Lower leg skin (tissue), 4 donors: ENCODE data around the gene SLK. TPM values are rescaled to one million over a fixed set of nuclear protein-coding genes. Genes with fewer than 3 reads are reported as not detected.

Source experiments
- DNase-seq, 2 donors: peaks; one replicate each; pipeline ENCODE4 v3.0.0-alpha.2; 2019; ENCODE audit warnings: low spot score in 2 of 2
- H3K4me3 ChIP-seq: fragments of 200-600 bp; sonication (generic); 2 replicates; pipeline ENCODE4 v1.5.1; 2017; ENCODE audit warnings: mild to moderate bottlenecking, low read depth; ENCODE audit not compliant: poor library complexity, severe bottlenecking
- CTCF ChIP-seq, 3 donors: fragments of 450-650 bp; IDR thresholded peaks; one replicate each; pipeline ENCODE4 v1.5.1; 2016; ENCODE audit warnings: antibody characterized with exemption in 3 of 3, mild to moderate bottlenecking in 3 of 3, moderate library complexity in 2 of 3
- POLR2A ChIP-seq, 2 donors: fragments of 450-650 bp; IDR thresholded peaks; one replicate each; pipeline ENCODE4 v1.6.1; 2016 to 2017; ENCODE audit warnings: antibody characterized with exemption in 2 of 2, mild to moderate bottlenecking in 1 of 2, moderate library complexity in 1 of 2
- WGBS, 2 donors: methylation state at CpG; one replicate each; pipeline ENCODE4 v1.1.5; 2018; 5-methylcytosine and 5-hydroxymethylcytosine counted together
- intact Hi-C: fragments of 100-400 bp; cut with DNase I; formaldehyde crosslinking; loops from one replicate; pipeline ENCODE4 v1.15.0; 2023; ENCODE audit warnings: low total_unique reads
- total RNA-seq, 4 donors: library from RNA; depleted of rRNA; stranded (reverse); fragments of >200 nt; gene quantifications; one replicate each; pipeline ENCODE4 v1.1.0, GENCODE V29; 2016

Gene SLK
- total RNA-seq, 4 donors from 2014 or later: 49.2 to 68.6 (median 51.7) TPM

GRCh38 chr10:103929381-103929921 lies 37.5 kb upstream of the SLK start:
- intact Hi-C loops: no loop called here
- no peak for DNase-seq
- H3K4me3 ChIP-seq: no peak overlapping the region
- 61% methylated on average over 7 of the region's 7 CpGs for WGBS, 2 donors
- TF ChIP-seq POLR2A (IDR thresholded peaks at IDR 0.05) (no peak), CTCF (IDR thresholded peaks at IDR 0.05) (no peak)

DNA sequence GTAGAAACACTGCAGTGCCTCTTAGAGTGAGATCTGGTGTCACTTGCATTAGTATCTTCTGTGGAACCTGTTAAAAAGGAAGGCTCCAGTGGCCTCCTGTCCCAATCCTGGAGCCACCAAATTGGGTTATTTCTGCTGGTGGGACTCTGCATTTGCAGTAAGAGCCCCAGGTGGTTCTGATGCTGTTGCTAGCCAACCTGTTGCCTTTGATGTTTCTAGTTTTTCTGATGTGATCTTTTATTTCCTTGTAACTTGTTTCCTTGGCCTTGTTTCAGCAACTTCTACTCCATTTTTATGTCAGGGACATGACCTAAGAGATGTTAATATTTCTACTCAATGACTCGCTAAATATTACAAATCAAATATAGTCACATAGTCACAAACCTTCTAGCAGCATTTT lies 36.5 kb upstream of the SLK start:
- no peak overlapping the region for H3K4me3 ChIP-seq
- 80 to 90% methylated on average over 1 of the region's 1 CpG for WGBS, 2 donors
- DNase-seq: no peak
- TF ChIP-seq POLR2A (IDR thresholded peaks at IDR 0.05): no peak
- TF ChIP-seq CTCF (IDR thresholded peaks at IDR 0.05): no peak
- intact Hi-C loops: no loop called here

GRCh38 chr10:103930881-103931280 lies 36.1 kb upstream of the SLK start:
- DNase-seq: no peak
- no peak overlapping the region for H3K4me3 ChIP-seq
- WGBS, 2 donors: 50 to 72% methylated on average over 6 of the region's 6 CpGs
- intact Hi-C loops: no loop called here
- TF ChIP-seq CTCF (IDR thresholded peaks at IDR 0.05) (no peak), POLR2A (IDR thresholded peaks at IDR 0.05) (no peak)

DNA sequence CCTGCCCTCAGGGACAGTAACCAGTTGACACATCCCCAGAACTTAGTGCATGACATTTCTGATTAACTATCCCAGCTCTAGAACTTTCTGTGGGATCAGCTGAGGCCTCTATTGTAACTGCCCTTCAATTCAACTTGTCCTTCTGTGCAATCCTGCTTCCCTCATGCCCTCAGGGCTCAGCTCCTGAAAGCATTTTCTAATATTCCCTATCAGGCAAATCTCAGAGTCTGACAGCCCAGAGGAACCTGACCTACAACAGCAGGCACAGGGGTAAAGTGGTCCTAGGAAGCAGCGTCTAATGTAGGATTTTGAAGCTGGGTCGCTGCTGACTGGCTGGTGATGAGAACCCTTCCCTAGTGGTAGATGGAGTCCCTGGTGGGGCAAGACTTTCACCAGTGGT lies 35.3 kb upstream of the SLK start:
- 90 to 100% methylated on average over 2 of the region's 2 CpGs for WGBS, 2 donors
- intact Hi-C loops: no loop called here
- TF ChIP-seq POLR2A (IDR thresholded peaks at IDR 0.05): no peak
- TF ChIP-seq CTCF (IDR thresholded peaks at IDR 0.05): no peak
- DNase-seq: no peak
- no peak overlapping the region for H3K4me3 ChIP-seq

DNA sequence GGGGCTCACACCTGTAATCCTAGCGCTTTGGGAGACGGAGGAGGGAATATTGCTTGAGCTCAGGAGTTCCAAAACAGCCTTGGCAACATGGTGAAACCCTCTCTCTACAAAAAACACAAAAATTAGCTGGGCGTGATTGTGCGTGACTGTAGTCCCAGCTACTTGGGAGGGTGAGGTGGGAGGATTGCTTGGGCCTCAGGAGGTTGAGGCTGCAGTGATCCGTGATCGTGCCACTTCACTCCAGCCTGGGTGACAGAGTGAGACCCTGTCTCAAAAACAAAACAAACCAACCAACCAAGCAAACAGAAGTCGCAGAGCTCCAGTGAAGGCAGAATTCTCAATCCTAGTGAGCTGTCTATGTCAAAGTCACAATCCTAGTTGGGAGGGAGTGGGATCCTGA lies 34.7 kb upstream of the SLK start:
- DNase-seq: no peak
- 94 to 97% methylated on average over 7 of the region's 7 CpGs for WGBS, 2 donors
- intact Hi-C loops: no loop called here
- TF ChIP-seq POLR2A (IDR thresholded peaks at IDR 0.05) (no peak), CTCF (IDR thresholded peaks at IDR 0.05) (no peak)
- no peak overlapping the region for H3K4me3 ChIP-seq

DNA sequence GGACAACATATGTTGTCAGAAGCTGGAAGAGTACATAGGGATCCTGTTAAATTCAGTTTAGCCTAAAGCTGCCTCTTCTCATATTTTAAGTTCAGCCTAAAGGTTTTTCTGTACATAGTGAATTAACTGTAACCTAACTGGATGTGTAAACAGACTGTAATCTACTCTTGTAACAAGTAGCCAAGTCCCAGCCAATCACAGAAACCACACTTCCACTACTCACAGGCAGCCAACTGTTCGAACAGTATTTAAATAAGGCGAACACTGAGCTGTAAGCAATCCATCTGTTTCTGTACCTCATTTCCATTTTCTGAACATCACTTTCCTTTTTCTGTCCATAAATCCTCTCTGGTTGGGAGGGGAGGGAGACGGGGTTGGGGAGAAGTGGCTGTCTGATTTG lies 34.0 kb upstream of the SLK start:
- intact Hi-C loops: no loop called here
- WGBS, 2 donors: 84 to 86% methylated on average over 3 of the region's 3 CpGs
- DNase-seq: no peak
- TF ChIP-seq POLR2A (IDR thresholded peaks at IDR 0.05) (no peak), CTCF (IDR thresholded peaks at IDR 0.05) (no peak)
- no peak overlapping the region for H3K4me3 ChIP-seq
